H1 (cell line): ENCODE data around the gene SPTBN4.

Source experiments
- ATF3 ChIP-seq: IDR thresholded peaks from 2 replicates; pipeline ENCODE4 v1.6.1; 2011; ENCODE audit warnings: low read depth, mild to moderate bottlenecking, low read length; ENCODE audit not compliant: insufficient read depth
- EP300 ChIP-seq, 2 experiments: IDR thresholded peaks; 1 replicate in 1 of 2; 2 replicates in 1 of 2; pipeline ENCODE4 v1.6.1; 2011 to 2012; ENCODE audit warnings: low read depth in 2 of 2, low read length in 2 of 2, mild to moderate bottlenecking in 2 of 2, borderline replicate concordance in 1 of 2, inconsistent platforms in 1 of 2, moderate library complexity in 1 of 2
- EZH2 ChIP-seq: fragments of 200-600 bp; sonication (generic); IDR thresholded peaks from 2 replicates; pipeline ENCODE4 v1.7.1; 2012; ENCODE audit warnings: low read depth, mild to moderate bottlenecking, moderate library complexity, low read length, inconsistent platforms; ENCODE audit not compliant: severe bottlenecking
- JUN ChIP-seq: IDR thresholded peaks from 2 replicates; pipeline ENCODE4 v1.6.1; 2011; ENCODE audit warnings: low read depth, mild to moderate bottlenecking, improper control_type of control experiment, low read length
- KDM1A ChIP-seq: fragments of 200-600, 300-600 bp; sonication (generic); IDR thresholded peaks from 2 replicates; pipeline ENCODE4 v1.7.1; 2016; ENCODE audit warnings: mild to moderate bottlenecking, low read length, borderline replicate concordance
- MAFK ChIP-seq: IDR thresholded peaks from 2 replicates; pipeline ENCODE4 v1.6.1; 2012; ENCODE audit warnings: low read depth, mild to moderate bottlenecking, improper control_type of control experiment, low read length
- POLR2A ChIP-seq, 2 experiments: IDR thresholded peaks; 1 replicate in 1 of 2; 2 replicates in 1 of 2; pipeline ENCODE4 v1.6.1; 2011; ENCODE audit warnings: low read depth in 2 of 2, low read length in 2 of 2, mild to moderate bottlenecking in 2 of 2; ENCODE audit errors: control extremely low read depth in 1 of 2
- RAD21 ChIP-seq, 2 experiments: IDR thresholded peaks in 1 of 2; conservative IDR thresholded peaks in 1 of 2; 2 replicates each; pipeline ENCODE4 v1.6.1; 2011; ENCODE audit warnings: low read depth in 2 of 2, low read length in 2 of 2, improper control_type of control experiment in 1 of 2, inconsistent platforms in 1 of 2, mild to moderate bottlenecking in 1 of 2, moderate library complexity in 1 of 2
- RNF2 ChIP-seq: fragments of 200-900, 300-1000 bp; sonication (generic); IDR thresholded peaks from 2 replicates; pipeline ENCODE4 v1.7.1; 2016; ENCODE audit warnings: borderline replicate concordance, low read depth, mild to moderate bottlenecking, antibody characterized with exemption, low read length; ENCODE audit not compliant: poor library complexity, severe bottlenecking; ENCODE audit errors: missing control alignments
- TAF1 ChIP-seq: IDR thresholded peaks from 2 replicates; pipeline ENCODE4 v1.6.1; 2011; ENCODE audit warnings: mild to moderate bottlenecking, low read depth, low read length
- USF2 ChIP-seq: IDR thresholded peaks from 2 replicates; pipeline ENCODE4 v1.6.1; 2011; ENCODE audit warnings: low read length, improper control_type of control experiment
- YY1 ChIP-seq: IDR thresholded peaks from 2 replicates; pipeline ENCODE4 v1.6.1; 2011; ENCODE audit warnings: low read depth, mild to moderate bottlenecking, low read length
- TF ChIP-seq, protein P1 (sequence below), 3 experiments: IDR thresholded peaks; 1 replicate in 2 of 3; 2 replicates in 1 of 3; pipeline versions ENCODE4 v1.5.1 to v1.6.1; 2011; ENCODE audit warnings: low read length in 3 of 3, mild to moderate bottlenecking in 3 of 3, inconsistent platforms in 2 of 3, low read depth in 1 of 3, moderate library complexity in 1 of 3; ENCODE audit not compliant: insufficient read depth in 1 of 3; ENCODE audit errors: control extremely low read depth in 1 of 3

DNA sequence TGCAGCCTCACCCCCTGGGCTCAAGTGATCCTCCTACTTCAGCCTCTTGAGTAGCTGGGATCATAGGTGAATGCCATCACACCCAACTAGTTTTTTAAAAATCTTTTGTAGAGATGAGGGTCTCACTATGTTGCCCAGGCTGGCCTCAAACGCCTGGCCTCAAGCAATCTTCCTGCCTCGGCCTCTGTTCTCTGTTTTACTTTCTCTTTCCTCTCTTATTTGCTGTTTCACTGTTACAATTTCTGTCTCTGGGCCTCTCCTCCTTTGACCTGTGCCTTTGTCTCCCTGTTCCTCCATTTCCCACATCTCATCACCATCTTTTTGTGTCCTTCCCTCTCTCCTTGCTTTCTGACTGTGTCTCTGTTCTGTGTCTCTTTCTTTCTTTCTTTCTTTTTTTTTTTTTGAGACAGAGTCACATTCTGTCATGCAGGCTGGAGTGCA lies 119.2 kb downstream of the SPTBN4 start:
- no peak for TF ChIP-seq KDM1A
- TF ChIP-seq, protein P1, sequence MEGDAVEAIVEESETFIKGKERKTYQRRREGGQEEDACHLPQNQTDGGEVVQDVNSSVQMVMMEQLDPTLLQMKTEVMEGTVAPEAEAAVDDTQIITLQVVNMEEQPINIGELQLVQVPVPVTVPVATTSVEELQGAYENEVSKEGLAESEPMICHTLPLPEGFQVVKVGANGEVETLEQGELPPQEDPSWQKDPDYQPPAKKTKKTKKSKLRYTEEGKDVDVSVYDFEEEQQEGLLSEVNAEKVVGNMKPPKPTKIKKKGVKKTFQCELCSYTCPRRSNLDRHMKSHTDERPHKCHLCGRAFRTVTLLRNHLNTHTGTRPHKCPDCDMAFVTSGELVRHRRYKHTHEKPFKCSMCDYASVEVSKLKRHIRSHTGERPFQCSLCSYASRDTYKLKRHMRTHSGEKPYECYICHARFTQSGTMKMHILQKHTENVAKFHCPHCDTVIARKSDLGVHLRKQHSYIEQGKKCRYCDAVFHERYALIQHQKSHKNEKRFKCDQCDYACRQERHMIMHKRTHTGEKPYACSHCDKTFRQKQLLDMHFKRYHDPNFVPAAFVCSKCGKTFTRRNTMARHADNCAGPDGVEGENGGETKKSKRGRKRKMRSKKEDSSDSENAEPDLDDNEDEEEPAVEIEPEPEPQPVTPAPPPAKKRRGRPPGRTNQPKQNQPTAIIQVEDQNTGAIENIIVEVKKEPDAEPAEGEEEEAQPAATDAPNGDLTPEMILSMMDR (IDR thresholded peaks at IDR 0.05; ENCODE audit: control extremely low read depth in 1 of 3, insufficient read depth in 1 of 3, low read depth in 1 of 3, low read length in 3 of 3), result no peak
- TF ChIP-seq USF2, result no peak
- no peak for TF ChIP-seq TAF1
- no peak for TF ChIP-seq EZH2
- no peak for TF ChIP-seq MAFK
- no peak for TF ChIP-seq RAD21 (IDR thresholded peaks at IDR 0.05 in 1 of 2, conservative IDR thresholded peaks at IDR 0.05 in 1 of 2; ENCODE audit: low read depth in 2 of 2, low read length in 2 of 2)
- TF ChIP-seq POLR2A (IDR thresholded peaks at IDR 0.05; ENCODE audit: control extremely low read depth in 1 of 2, low read depth in 2 of 2, low read length in 2 of 2), result no peak
- no peak for TF ChIP-seq ATF3
- TF ChIP-seq RNF2, result no peak
- TF ChIP-seq YY1, result no peak
- no peak for TF ChIP-seq EP300 (IDR thresholded peaks at IDR 0.05; ENCODE audit: borderline replicate concordance in 1 of 2, low read depth in 2 of 2, low read length in 2 of 2)
- no peak for TF ChIP-seq JUN
